HG02884 (cell line): ENCODE data around the gene CELF1.
"Not testable (repeated sequence)": the region's sequence is repeated elsewhere in the genome, so short reads cannot be mapped to it uniquely, and the experiment has no call there.

Source experiments
- ATAC-seq: cut with Tn5 transposase; IDR thresholded peaks from one replicate; pipeline ENCODE4 v1.9.1; 2021; ENCODE audit warnings: mild to moderate bottlenecking, moderate library complexity; ENCODE audit not compliant: unreplicated experiment

The CELF1 gene

GRCh38 chr11:47541070-47541469, 11.9 kb downstream of the CELF1 start:
- no peak for ATAC-seq

DNA sequence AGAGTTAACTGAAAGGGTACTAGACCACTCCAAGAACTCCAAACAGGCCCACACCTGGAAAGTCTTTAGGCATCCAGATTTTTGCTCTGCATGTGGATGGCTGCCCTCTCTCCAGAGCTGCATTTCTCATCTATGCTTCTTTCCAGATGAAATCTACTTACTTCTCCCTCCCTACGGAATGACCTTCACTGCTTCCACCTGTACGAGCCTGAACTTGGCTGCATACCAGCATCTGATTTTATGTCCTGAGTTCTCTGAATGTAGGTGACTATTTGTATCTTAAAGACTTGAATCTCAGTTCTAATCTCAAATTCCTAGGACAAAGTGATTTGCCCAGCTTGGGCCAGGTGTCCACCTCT, 13.3 kb downstream of the CELF1 start:
- ATAC-seq: no peak

- ATAC-seq: no peak
These were observed 14.0 kb downstream of the CELF1 start for GRCh38 chr11:47538741-47539565.

DNA sequence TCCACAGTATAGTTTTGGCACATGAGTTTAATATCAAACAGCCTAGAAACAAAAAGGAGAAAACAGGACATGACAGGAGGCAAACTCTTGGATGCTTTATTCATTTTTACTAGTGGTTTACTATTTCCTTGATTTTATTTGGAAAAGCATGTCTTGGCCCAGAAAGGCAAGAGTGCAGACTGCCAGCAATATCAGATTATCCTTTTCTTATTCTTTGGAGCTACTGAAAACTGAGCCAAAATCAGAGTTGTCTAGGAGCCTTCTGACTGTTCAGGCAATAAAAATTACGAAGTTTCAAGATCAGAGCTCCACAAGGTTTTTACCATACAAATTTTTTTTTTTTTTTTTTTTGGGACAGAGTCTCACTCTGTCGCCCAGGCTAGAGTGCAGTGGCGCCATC, 16.0 kb downstream of the CELF1 start:
- no peak for ATAC-seq

DNA sequence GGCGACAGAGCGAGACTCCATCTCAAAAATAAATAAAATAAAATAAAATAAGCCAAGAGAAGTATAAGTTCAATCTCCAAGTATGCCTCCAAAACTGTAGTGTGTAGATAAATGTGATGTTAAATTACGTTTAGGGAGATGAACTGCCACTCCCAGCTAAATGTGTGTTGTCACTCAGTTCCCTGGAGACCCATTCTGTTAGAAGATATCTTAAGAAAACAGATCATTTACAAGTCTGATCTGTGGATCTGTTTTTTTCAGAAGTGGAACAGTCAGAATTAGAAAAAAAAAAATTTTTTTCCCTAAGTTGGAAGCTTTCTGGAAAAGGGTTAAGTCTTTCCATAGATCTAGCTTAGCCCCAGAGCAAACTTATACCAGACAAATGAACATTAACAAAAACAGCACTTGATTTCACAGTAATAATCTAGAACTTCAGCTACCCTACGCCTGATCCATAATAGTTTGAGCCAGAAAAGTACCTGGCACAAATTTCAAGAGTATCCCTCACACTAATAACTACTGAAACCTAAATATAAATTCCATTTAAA, 18.2 kb downstream of the CELF1 start:
- no peak for ATAC-seq

DNA sequence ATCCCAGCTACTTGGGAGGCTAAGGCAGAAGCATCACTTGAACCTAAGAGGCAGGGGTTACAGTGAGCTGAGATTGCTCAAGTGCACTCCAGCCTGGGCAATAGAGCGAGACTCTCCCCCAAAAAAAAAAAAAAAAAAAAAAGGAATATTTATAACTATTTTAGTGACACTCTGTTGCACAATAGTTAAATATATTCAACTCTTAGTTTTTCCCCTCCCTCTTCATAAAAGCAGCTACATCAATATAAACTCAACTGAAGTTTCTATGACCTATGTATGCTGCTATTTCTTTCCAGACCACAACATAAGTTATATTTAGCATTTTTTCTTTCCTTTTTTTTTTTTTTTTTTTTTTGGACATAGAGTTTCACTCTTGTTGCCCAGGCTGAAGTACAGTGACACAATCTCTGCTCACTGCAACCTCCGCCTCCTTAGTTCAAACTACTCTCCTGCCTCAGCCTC, 19.2 kb downstream of the CELF1 start:
- no peak for ATAC-seq

- ATAC-seq: no peak
These were observed 20.2 kb downstream of the CELF1 start for GRCh38 chr11:47532597-47533213.

GRCh38 chr11:47531666-47532065, 21.3 kb downstream of the CELF1 start:
- ATAC-seq: no peak

DNA sequence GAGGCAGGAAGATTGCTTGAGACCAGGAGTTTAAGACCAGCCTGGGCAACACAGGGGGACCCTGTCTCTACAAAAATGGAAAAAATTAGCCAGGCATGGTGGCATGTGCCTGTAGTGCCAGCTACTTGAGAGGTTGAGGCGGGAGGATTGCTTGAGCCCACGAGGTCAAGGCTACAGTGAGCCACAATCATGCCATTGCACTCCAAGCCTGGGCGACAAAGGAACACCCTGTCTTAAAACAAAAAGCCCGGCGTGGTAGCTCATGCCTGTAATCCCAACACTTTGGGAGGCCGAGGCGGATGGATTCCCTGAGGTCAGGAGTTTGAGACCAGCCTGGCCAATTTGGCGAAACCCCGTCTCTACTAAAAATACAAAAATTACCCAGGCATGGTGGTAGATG, 22.2 kb downstream of the CELF1 start:
- not testable (repeated sequence) for ATAC-seq

DNA sequence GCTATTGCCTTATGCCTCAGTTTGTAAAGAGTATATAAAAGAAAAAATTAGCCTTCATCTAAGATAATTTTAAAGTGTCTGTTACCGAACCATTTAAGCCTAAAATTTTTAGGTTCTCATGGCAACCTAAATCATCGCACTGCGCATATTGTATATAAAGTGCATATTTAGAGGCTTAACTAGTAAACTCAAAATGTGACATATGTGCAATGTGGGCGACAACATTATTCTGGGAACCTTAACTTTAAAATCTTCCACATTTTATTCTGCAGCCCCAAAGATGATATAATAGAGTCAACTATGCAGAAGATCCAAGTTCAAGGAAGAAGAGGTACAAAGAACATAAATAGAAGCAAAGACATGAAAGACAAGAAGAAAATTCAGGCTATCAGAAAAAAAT, 23.0 kb downstream of the CELF1 start:
- ATAC-seq: no peak

DNA sequence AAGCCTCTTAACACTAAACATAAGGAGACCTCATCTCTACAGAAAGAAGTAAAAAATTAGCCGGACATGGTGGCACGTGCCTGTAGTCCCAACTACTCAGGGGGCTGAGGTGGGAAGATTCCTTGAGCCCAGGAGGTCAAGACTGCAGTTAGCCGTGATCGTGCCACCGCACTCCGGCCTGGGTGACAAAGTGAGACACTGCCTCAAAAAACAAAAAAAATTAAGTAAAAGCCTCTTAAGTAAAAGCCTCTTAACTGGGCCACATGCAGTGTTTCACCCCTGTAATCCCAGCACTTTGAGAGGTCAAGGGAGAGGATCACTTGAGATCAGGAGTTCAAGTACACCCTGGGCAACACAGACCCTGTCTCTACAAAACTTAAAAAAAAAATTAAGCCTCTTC, 25.7 kb downstream of the CELF1 start:
- no peak for ATAC-seq

DNA sequence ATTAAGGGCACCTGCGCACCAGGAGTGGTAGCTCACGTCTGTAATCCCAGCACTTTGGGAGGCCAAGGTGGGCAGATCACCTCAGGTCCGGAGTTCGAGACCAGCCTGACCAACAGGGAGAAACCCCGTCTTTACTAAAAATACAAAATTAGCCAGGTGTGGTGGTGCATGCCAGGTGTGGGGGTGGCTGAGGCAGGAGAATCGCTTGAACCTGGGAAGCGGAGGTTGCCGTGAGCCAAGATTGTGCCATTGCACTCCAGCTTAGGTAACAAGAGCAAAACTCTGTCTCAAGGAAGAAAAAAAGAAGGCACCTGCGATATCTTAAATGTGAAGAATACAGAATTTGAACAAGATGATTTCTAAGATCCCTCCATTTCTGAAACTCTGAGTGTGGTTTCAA, 26.9 kb downstream of the CELF1 start:
- ATAC-seq: not testable (repeated sequence)

DNA sequence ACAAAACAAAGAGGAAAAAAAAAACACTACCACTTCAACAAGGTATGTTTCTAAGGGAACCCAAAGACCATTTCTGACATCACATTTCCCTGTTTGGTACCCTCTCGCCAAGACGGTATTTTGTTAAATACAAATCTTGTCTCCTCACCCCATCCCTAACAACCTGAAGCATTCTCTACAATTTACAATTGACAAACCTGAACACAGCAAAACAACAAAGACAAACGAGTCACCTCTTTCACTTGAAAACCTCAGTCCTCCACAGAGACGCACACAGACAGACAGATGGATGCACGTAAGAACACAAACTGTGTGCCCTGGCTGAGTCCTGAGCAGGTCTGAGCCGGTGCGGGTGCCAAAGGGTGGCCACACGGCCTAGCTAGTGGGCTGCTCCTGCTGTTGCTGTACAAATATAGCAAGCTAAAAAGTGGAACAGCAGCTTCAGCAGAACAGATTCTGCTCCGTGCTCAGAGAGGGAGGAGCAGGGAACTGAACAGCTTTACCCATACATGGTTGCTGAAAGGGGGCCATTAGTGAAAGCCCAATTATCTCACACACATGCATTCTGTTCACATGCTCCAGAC, 28.5 kb downstream of the CELF1 start:
- no peak for ATAC-seq

- no peak for ATAC-seq
These were observed 29.3 kb downstream of the CELF1 start for GRCh38 chr11:47523490-47524225.

DNA sequence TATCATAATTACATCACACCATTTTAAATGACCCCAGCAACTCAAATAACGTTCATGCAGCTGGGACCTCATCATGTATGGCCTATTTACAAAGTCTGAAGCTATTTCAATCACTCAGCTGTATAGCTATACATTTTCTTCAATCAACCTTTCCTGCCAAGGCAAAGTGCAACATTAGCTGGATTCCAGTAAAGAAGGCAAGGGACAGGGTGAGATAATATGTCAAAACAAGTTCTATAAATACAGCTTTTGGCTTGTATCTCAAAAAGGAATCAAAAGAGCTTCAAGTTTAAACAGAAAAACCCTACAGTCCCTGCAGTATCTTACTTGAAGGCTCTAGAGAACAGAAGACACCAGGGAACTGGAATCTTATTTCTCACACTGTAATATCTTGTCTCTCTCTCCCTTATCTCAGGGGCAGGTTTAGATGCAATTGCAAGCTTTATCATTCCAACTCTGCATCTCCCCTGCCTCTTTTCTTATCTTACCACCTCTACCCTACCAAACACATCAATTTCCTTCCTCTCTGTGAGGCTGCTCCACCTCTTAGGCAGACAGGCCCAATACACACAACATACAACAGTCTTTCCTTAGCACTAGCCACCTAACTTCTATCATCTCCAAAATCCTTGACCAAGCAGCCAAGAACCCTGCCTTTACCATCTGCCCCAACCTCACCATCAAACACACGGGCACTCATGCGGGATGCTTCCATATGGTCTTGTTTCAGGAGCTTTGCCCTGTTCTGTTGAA, 34.5 kb downstream of the CELF1 start:
- ATAC-seq: no peak

DNA sequence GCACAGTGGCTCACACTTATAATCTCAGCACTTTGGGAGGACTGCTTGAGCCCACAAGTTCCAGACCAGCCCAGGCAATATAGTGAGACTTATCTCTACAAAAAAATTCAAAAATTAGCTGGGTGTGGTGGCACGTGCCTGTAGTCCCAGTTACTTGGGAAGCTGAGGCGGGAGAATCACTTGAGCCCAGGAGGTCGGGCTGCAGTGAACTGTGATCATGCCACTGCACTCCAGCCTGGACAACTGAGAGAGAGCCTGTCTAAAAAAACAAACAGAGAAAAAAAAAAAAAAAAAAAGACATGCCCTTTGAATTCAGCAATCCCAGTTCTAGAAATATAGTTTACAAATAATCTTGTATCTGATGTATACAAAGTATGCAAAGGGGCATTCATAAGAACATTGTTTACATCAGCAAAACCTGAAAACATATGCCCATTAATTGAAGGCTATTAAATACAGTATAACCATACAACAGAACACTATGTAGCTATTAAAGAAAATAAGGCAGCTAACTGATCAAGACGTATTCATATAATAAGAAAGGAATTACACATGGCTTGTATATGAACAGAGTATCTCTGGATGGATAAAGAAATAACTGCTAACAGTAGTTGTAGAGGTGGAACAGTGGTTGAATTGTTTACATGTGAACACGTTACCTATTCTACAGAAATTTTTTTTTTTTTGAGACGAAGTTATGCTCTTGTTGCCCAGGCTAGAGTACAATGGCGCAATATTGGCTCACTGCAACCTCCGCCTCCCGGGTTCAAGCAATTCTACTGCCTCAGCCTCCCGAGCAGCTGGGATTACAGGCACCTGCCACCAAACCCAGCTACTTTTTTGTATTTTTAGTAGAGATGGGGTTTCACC, 35.7 kb downstream of the CELF1 start:
- no peak for ATAC-seq

DNA sequence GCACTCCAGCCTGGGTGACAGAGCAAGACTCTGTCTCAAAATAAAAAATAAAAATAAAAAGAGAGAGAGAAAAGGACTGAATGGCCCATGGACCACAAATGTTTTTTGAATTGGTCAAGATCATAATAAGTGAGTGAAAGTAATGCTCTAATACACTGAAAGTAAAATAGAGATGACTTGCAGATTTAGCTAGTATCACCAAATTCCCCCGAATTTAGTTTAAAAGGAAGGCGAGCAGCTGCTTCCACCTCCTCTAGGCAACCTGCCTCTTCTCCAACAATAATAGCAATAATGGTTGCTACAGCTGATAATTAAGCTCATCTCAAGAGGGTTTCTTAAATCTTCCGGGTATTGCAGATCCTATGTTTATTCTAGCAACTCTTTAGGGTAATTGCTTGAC, 36.8 kb downstream of the CELF1 start:
- ATAC-seq: no peak

- ATAC-seq: peak; percentile 51
These were observed 37.9 kb downstream of the CELF1 start for GRCh38 chr11:47514825-47515647.

GRCh38 chr11:47512701-47513100, 40.2 kb downstream of the CELF1 start:
- ATAC-seq: no peak
